GM19099 (cell line): ENCODE results near the gene ARMC6.

Experiments used
- POLR2A ChIP-seq: IDR thresholded peaks from 3 replicates; pipeline ENCODE4 v1.6.1; 2011; ENCODE audit warnings: low read depth; ENCODE audit not compliant: insufficient read length; ENCODE audit errors: extremely low read depth

Gene ARMC6

DNA sequence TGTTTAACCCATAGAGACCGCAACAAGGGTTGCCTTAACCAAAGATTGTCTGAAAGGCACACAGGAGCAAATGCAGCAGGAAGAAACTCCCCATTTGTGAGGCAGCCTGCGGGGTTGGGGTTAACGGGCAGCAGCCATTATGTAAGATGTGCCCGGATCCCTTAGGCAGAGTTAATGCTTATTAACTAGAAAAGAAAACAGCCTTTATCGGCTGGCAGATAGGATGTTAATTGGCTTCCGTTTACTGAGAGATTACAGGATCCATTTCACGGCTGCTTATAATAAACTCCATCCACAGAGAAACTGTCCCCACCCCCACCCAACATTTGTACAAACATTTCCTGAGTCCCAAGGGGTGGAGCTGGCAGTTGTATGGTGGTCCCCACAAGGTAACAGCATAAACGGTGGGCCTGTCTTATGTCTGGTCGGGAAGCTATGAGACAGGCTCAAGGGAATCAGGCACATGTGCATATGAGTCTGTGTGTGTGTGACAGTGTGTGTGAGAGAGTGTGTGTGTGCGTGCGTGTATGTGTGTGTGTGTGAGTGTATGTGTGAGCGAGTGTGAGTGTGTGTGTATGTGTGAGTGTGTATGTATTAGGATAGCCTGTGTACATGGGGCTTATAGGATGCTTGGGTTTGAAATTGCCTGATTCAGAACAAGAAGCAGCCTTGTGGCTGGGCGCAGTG is 40.9 kb downstream of the ARMC6 start:
- no peak for TF ChIP-seq POLR2A

DNA sequence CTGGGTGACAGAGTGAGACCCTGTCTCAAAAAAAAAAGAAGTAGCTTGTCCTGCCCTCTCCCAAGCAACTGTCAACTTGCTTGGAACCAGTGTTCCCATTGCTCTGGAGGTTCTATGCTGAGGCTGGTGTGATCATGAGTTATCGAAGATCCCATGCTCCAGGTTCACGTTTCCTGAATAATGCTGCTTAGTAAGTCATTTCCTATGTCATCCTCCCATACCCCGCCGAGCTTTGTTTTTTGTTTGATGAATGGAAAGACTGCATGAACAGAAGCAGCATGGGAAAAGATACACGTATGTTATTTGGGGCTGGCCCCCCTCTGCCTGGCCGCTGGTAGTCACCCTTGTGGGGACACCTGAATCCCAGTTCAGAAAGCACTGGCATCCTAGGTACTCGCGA is 41.7 kb downstream of the ARMC6 start:
- TF ChIP-seq POLR2A, result no peak

DNA sequence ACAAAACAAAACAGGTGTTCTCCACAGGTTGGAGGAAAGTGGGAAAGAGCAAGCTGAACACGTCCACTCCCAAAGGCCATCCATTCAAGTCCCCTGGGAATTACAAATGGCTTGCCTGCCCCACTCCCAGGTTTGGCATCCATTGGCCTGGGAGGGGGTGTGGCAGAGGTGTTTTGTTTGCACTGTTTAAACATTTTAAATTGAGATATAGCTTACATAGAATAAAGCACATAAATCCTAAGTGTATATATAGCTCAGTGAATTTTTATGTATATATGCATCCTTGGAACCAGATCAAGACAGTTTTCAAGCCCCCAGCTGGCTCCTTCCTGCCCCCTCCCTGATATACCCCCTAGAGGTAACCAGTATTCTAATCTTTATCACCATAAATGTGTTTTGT is 43.1 kb downstream of the ARMC6 start:
- TF ChIP-seq POLR2A, result no peak

DNA sequence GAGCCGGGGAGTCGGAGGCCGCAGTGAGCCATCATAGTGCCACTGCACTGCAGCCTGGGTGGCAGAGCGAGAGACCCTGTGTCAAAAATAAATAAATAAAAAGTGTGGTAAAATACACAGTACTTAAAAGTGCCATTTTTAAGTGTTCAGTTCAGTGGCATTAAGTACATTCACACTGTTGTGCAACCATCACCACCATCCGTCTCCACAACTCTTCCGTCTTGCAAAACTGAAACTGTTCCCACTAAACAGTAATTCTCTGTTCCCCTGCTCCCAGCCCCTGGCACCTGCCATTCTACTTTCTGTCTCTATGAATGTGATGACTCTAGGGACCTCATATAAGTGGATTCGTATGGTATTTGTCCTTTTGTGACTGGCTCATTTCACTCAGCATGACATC is 43.7 kb downstream of the ARMC6 start:
- no peak for TF ChIP-seq POLR2A

DNA sequence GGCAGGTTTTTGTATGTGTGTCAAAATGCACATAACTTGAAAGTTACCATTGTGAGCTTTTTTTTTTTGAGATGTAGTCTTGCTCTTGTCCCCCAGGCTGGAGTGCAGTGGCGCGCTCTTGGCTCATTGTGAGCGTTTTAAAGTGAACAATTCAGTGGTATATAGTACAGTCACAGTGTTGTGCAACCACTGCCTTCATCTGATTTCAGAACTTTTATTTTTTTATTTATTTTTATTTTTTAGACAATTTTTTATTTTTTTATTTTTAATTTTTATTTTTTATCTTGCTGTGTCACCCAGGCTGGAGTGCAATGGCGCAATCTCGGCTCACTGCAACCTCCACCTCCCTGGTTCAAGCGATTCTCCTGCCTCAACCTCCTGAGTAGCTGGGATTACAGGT is 45.4 kb downstream of the ARMC6 start:
- no peak for TF ChIP-seq POLR2A

DNA sequence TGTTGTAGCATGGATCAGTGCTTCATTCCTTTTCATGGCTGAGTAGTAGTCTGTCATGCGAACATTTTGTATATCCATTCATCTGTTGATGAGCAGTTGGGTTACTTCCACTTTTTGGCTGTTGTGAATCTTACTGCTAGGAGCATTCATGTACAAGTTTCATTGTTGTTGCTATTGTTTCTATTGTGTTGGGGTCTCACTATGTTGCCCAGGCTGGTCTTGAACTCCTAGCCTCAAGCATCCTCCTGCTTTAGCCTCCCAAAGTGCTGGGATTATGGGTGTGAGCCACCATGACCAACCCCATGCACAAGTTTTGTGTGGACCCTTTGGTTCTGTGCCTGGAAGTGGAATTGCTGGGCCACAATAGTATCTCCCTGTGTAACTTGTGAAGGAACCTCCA is 46.2 kb downstream of the ARMC6 start:
- no peak for TF ChIP-seq POLR2A

DNA sequence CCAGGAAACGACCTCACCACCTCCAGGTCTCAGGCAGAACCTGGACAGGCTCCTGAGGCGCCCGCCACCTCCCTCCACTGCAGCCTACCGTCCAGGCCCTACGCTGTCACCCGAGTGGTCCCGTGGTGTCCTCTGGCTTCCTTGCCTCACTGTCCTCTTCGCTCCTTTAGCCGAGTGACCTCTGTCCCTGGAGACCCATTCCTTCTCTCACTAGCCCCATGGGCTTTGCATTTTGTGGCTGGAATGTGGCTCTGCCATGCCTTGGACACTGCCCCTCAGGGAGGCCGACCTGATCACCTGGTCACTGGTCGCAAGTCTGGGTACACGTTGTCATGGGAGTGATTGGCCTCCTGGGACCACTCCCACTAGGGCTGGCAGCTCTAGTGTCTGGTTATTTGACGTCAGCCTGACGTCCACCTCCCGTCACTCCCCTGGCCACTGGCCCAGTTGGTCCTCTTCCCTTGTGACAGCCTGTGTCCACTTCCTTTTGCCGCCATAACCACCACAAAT is 48.3 kb downstream of the ARMC6 start:
- TF ChIP-seq POLR2A, result no peak

DNA sequence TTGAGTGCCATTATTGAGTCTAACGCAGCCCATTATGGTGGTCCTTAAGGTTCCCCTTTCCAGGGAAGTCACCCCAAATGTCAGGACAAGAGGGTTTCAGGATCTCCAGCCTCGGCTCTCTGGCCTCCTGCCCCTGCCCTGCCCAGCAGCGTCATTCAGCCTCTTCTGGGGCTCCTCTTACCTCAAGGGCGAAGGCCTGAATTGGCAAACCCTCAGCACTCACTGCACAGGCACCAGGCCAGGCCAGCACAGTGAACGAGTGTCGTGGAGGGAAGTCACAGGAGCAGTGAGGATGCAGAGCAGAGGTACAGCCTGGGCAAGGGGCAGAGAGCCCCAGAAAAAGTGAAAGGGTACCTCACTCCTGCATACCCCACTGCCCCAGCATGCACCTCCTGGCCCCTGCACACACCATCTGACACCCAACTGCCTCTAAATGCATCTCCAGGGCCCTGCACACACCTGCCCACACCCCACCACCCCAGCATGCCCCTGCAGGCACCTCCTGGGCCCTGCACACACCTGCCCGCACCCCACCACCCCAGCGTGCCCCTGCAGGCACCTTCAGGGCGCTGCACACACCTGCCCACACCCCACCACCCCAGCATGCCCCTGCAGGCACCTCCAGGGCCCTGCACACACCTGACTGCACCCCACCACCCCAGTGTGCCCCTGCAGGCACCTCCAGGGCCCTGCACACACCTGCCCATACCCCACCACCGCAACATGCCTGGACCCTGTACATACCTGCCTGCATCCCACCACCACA is 50.2 kb downstream of the ARMC6 start:
- no peak for TF ChIP-seq POLR2A

DNA sequence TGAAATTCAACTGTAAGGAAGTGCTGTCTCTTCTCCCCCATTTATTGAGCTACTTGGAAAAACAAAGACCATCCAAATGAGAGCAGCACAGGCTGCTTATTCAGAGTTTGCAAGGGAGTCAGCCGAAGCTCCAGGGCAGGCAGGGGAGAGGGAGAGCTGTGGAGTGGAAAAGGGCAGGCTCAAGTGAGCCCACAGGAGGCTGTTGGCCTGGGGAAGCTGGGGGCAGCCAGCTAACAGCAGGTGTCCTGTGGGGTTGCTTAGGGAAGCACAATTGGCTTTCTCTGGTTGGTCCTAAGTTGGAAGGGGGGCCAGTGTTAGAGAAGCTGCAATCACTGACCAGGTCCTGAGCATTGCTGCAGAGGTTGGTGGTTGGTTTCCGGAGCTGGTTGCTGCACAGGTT is 54.3 kb downstream of the ARMC6 start:
- no peak for TF ChIP-seq POLR2A

DNA sequence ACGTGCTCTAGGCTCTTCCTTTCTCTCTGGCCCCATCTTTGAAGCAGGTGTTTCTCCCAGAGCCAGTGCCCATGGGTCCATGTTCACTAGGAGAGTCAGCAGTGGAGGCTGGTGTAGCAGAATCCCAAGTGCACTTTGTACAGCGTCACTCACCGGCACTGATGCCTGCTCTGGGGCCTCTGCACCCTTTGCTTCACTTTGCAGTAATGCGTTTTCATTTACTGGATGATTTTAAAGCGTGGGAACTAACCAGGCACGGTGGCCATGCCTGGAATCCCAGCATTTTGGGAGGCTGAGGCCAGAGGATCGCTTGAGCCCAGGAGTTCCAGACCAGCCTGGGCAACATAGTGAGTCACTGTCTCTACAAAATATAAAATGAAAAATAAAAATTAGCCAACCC is 61.1 kb downstream of the ARMC6 start:
- no peak for TF ChIP-seq POLR2A

DNA sequence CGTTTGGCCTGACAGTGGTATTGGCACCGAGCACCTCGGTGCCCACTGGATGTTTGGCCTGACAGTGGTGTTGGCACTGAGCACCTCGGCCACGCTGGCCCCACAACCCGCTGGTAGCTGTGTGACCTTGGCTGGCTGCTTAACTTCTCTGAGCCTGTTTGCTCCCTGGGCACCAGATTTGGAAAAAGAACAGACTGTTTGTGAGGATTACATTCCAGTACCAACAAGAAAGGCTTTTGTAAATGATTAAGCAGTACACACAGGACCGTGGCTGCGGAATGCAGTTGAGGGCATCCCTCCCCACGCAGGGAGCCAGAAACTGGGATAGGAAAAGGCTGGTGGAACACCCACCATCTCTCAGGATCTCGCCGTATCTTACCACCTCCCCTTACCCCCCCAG is 62.3 kb downstream of the ARMC6 start:
- no peak for TF ChIP-seq POLR2A

DNA sequence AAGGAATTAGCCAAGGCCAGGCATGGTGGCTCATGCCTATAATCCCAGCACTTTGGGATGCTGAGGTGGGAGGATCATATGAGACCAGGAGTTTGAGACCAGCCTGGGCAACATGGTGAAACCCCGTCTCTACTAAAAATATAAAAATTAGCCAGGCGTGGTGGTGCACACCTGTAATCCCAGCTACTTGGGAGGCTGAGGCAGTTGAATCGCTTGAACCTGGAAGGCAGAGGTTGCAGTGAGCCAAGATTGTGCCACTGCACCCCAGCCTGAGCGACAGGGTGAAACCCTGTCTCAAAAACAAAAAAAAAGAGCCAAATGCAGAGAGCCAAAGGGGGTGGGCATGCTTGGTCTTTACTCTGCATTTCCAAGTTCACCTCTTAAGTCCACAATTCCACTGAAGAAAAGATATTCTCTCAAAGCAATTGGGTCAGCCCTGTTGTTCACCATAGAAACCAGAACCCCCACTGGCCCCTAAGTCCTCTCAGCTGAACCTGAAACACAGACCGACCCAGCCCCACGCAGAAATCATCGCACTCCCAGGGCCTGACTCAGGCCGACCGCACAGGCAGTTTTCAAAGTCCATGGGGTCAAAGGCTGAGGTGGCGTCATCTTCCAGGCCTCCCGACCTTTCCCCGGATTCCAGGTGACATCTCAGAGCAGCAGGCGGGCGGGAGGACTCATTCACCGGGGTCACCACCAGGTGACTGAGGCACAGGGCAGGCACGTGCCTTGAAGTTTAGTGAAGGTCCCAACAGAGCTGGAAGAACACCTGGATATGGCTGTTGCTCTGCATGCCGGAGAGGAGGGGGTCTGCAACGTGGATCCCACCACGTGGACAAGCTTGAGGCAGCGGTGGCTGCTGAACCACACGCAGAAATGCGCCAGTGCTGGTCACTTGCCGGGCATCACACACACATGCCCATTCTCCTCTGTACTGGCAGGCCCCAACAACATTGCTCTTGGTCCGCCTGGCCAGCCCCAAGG is 63.5 kb downstream of the ARMC6 start:
- no peak for TF ChIP-seq POLR2A

DNA sequence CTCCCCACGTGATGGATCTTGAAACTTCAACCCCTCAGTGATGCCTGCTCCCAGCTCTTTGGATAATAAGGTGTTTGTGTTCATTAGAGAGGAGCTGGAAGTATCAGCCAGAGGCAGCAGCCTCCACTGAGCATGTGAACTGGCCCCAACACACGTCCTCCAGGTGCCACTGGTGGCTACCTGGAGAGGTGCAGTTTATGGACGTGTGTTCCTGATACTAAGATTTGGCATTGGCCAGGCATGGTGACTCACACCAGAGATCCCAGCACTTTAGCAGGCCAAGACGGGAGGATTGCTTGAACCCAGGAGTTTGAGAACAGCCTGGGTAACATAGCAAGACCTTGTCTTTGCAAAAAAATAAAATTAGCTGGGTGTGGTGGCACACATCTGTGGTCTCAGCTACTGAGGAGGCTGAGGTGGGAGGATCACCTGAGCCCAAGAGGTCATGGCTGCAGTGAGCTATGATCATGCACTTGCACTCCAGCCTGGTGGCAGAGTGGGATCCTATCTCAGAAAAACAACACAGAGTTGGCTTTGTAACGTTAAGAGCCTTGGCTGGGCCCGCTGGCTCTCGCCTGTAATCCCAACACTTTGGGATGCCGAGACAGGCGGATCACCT is 64.8 kb downstream of the ARMC6 start:
- TF ChIP-seq POLR2A, result no peak

DNA sequence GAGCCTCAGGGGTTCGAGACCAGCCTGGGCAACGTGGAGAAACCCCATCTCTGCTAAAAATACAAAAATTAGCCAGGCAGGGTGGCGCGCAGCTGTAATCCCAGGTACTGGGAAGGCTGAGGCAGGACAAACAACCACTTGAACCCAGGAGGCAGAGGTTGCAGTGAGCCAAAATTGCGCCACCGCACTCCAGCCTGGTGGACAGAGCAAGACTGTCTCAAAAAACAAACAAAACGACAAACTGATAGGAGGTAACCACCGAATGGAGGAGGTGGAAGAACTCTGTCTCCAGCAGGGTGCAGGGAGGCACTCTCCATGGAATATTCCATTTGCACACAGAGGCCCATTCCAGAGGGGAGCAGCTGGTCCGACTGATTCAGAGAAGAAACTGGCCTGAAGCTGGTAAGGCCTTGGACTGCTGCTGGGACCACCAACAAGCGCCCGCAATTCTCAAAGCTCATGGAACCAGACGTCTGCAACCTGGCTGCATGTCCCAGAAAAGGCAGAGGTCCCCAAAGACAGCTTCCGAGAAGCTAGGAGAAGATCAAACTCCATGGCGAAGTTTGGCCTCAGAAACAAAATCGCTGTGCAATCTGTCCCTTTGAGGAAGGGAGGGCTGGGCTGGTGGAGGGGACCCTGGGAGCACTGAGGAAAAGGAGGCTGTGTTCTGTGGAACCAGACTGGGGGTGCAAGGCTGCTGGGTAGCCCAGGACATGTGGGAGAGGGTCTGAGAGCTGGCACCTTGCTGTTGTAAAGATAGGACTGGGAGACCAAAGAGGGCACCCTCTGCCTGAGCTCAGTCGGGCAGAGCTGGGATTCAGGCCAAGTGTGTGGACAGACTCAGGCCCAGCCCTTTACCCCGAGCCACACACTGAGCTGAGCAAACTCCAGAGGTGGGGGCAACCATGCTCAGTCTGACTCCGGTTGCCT is 65.6 kb downstream of the ARMC6 start:
- TF ChIP-seq POLR2A, result no peak

DNA sequence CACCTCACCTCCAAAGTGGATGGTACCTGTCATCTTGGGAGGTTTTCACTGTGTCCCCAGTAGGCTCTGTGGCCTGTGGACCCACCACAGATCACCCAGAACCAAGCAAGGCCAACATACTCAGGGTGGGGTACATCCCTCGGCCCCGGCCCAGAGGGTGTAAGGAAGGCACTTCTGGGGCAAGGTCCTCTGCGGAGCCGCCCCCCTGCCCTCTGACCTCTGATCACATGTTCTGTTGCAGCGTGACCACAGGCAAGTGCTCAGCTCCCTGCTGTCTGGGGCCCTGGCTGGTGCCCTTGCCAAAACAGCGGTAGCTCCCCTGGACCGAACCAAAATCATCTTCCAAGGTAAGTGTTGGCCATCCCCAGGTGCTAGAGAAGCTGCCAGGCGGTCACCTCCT is 68.1 kb downstream of the ARMC6 start:
- TF ChIP-seq POLR2A, result no peak
